Glomerular visceral epithelial cell (primary cell): ENCODE data around the gene ZNF318.
"Not testable (repeated sequence)": the region's sequence is repeated elsewhere in the genome, so short reads cannot be mapped to it uniquely, and the experiment has no call there.

Source experiments
- DNase-seq: peaks from one replicate; pipeline ENCODE4 v3.0.0-alpha.2; 2016; ENCODE audit errors: extremely low spot score

ZNF318 gene

GRCh38 chr6:43369174-43370002 lies at the start of gene ZNF318:
TSS of gene ZNF318 (minus strand) at chr6:43369647. CDS start at chr6:43369365, 282 bp downstream.
- peak; percentile 98 for DNase-seq

GRCh38 chr6:43416935-43417334 lies 47.5 kb upstream of the ZNF318 start:
- no peak for DNase-seq

- not testable (repeated sequence) for DNase-seq
These were observed 45.8 kb upstream of the ZNF318 start for GRCh38 chr6:43415275-43415674.

- no peak for DNase-seq
These were observed 43.6 kb upstream of the ZNF318 start for GRCh38 chr6:43413002-43413401.

GRCh38 chr6:43412541-43412940 lies 43.1 kb upstream of the ZNF318 start:
- DNase-seq, result no peak

- DNase-seq, result not testable (repeated sequence)
These were observed 41.3 kb upstream of the ZNF318 start for GRCh38 chr6:43410776-43411175.

- no peak for DNase-seq
These were observed 38.8 kb upstream of the ZNF318 start for GRCh38 chr6:43408259-43408658.

GRCh38 chr6:43407296-43407695 lies 37.8 kb upstream of the ZNF318 start:
- no peak for DNase-seq

GRCh38 chr6:43405354-43405753 lies 35.9 kb upstream of the ZNF318 start:
- no peak for DNase-seq

- DNase-seq, result peak; percentile 12
These were observed 33.4 kb upstream of the ZNF318 start for GRCh38 chr6:43402820-43403219.

GRCh38 chr6:43401730-43402129 lies 32.3 kb upstream of the ZNF318 start:
- DNase-seq, result no peak

GRCh38 chr6:43399932-43400487 lies 30.6 kb upstream of the ZNF318 start:
- no peak for DNase-seq

GRCh38 chr6:43396408-43397149 lies 27.1 kb upstream of the ZNF318 start:
- DNase-seq, result no peak

GRCh38 chr6:43395776-43396175 lies 26.3 kb upstream of the ZNF318 start:
- DNase-seq, result peak; percentile 41

GRCh38 chr6:43394982-43395381 lies 25.5 kb upstream of the ZNF318 start:
- no peak for DNase-seq

GRCh38 chr6:43393602-43394001 lies 24.2 kb upstream of the ZNF318 start:
- no peak for DNase-seq

GRCh38 chr6:43393133-43393532 lies 23.7 kb upstream of the ZNF318 start:
- not testable (repeated sequence) for DNase-seq

- no peak for DNase-seq
These were observed 22.1 kb upstream of the ZNF318 start for GRCh38 chr6:43391440-43392031.

- DNase-seq, result not testable (repeated sequence)
These were observed 21.4 kb upstream of the ZNF318 start for GRCh38 chr6:43390753-43391439.

- DNase-seq, result no peak
These were observed 20.4 kb upstream of the ZNF318 start for GRCh38 chr6:43389730-43390295.

GRCh38 chr6:43386492-43386891 lies 17.0 kb upstream of the ZNF318 start:
- no peak for DNase-seq
